GM18870 (cell line): ENCODE data around the gene NKAIN1.
"Not testable (repeated sequence)": the region's sequence is repeated elsewhere in the genome, so short reads cannot be mapped to it uniquely, and the experiment has no call there.

Experiments used
- ATAC-seq: cut with Tn5 transposase; IDR thresholded peaks from one replicate; pipeline ENCODE4 v1.9.1; 2021; ENCODE audit warnings: moderate library complexity; ENCODE audit not compliant: unreplicated experiment

NKAIN1 gene

GRCh38 chr1:31198600-31198999, 41.1 kb downstream of the NKAIN1 start:
- ATAC-seq, result no peak

- ATAC-seq, result no peak
Observed at GRCh38 chr1:31198150-31198549, 41.5 kb downstream of the NKAIN1 start.

GRCh38 chr1:31196685-31197084, 43.0 kb downstream of the NKAIN1 start:
- ATAC-seq, result no peak

- not testable (repeated sequence) for ATAC-seq
Observed at GRCh38 chr1:31195267-31195666, 44.4 kb downstream of the NKAIN1 start.

- no peak for ATAC-seq
Observed at GRCh38 chr1:31193729-31194128, 46.0 kb downstream of the NKAIN1 start.

GRCh38 chr1:31191281-31191680, 48.4 kb downstream of the NKAIN1 start:
- no peak for ATAC-seq

- ATAC-seq, result no peak
Observed at GRCh38 chr1:31189696-31190674, 49.7 kb downstream of the NKAIN1 start.

GRCh38 chr1:31183927-31184554, 55.6 kb downstream of the NKAIN1 start:
- ATAC-seq, result no peak

- ATAC-seq, result no peak
Observed at GRCh38 chr1:31183126-31183525, 56.6 kb downstream of the NKAIN1 start.

GRCh38 chr1:31182352-31182751, 57.3 kb downstream of the NKAIN1 start:
- no peak for ATAC-seq

- ATAC-seq, result no peak
Observed at GRCh38 chr1:31181515-31182343, 58.0 kb downstream of the NKAIN1 start.

GRCh38 chr1:31180338-31180737, 59.3 kb downstream of the NKAIN1 start:
- no peak for ATAC-seq

- not testable (repeated sequence) for ATAC-seq
Observed at GRCh38 chr1:31176291-31176690, 63.4 kb downstream of the NKAIN1 start.

GRCh38 chr1:31170486-31170735, 69.3 kb downstream of the NKAIN1 start:
- no peak for ATAC-seq

- ATAC-seq, result no peak
Observed at GRCh38 chr1:31166462-31166861, 73.2 kb downstream of the NKAIN1 start.

GRCh38 chr1:31164291-31164690, 75.4 kb downstream of the NKAIN1 start:
- ATAC-seq, result no peak

GRCh38 chr1:31163866-31164265, 75.8 kb downstream of the NKAIN1 start:
- ATAC-seq, result no peak

- no peak for ATAC-seq
Observed at GRCh38 chr1:31161571-31161970, 78.1 kb downstream of the NKAIN1 start.

- no peak for ATAC-seq
Observed at GRCh38 chr1:31159869-31160611, 79.6 kb downstream of the NKAIN1 start.

GRCh38 chr1:31159323-31159722, 80.4 kb downstream of the NKAIN1 start:
- no peak for ATAC-seq
